Urinary bladder (tissue), 4 donors: ENCODE measurements around the gene CISH. TPM values are rescaled to one million over a fixed set of nuclear protein-coding genes. Genes with fewer than 3 reads are reported as not detected.

ENCODE experiments used
- DNase-seq: peaks from one replicate; pipeline ENCODE4 v3.0.0-alpha.2; 2015; ENCODE audit errors: extremely low spot score
- H3K27ac ChIP-seq: one replicate; pipeline ENCODE4 v1.5.1; 2013; ENCODE audit warnings: low read depth, mild to moderate bottlenecking, moderate library complexity
- H3K36me3 ChIP-seq: one replicate; pipeline ENCODE4 v1.6.1; 2013; ENCODE audit warnings: mild to moderate bottlenecking, moderate library complexity; ENCODE audit not compliant: insufficient read depth
- H3K4me1 ChIP-seq: one replicate; pipeline ENCODE4 v1.6.1; 2013; ENCODE audit warnings: mild to moderate bottlenecking, moderate library complexity; ENCODE audit not compliant: insufficient read depth
- H3K4me3 ChIP-seq: one replicate; pipeline ENCODE4 v1.5.1; 2013; ENCODE audit warnings: low read depth, low read length
- WGBS: extraction: QIAGEN DNeasy Blood & Tissue Kit; methylation state at CpG from one replicate; pipeline ENCODE4 v1.1.7; 2013; 5-methylcytosine and 5-hydroxymethylcytosine counted together
- polyA plus RNA-seq: library from polyadenylated mRNA; stranded (reverse); fragments of 200-250 nt; gene quantifications from one replicate; pipeline ENCODE4 v1.2.3, GENCODE V29; 2013
- total RNA-seq: library from RNA; depleted of rRNA; stranded (reverse); fragments of >200 nt; gene quantifications from one replicate; pipeline ENCODE4 v1.2.3, GENCODE V29; 2014
- donor health status: healthy with polysubstance abuse.
- donor health status: healthy.

Gene CISH
- total and polyA plus RNA-seq, 2 donors: 5.0 to 7.9 TPM

- no peaks in the 10 kb centered on the region for H3K4me1 ChIP-seq
- 76% methylated on average over 14 of the region's 14 CpGs for WGBS
Observed at GRCh38 chr3:50604628-50605588, 6.7 kb downstream of the CISH start.

DNA sequence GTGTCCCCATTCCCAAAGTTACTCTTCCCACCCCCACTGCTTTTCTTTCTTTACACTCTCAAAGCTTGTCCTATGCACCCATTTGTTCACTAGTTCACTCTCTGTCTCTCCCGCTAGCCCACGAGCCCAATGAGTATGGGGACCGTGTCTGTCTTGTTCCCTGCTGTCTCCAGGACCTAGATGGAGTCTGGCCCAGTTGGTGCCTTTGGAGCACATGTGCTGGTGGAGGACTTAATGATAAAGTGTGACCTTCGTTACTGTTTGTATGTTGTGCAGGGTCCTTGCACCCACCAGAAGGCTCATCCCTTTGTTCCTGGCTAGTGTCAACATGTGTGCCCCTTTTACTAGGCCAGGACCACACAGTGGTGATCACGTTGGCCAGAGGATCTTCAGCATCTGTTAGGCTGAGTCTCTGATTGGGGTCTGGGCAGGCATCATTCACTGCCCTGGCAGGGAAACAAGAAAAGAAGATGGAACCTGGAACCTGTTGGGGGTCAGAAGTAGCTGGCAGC, 7.4 kb downstream of the CISH start:
- H3K4me1 ChIP-seq: no peaks in the 10 kb centered on the region
- H3K36me3 ChIP-seq: no peaks in the 10 kb centered on the region
- H3K4me3 ChIP-seq: no peak overlapping the region
- DNase-seq: no peak
- 81% methylated on average over 5 of the region's 5 CpGs for WGBS
- H3K27ac ChIP-seq: no peak overlapping the region

More at GRCh38 chr3:50604628-50605588, 6.7 kb downstream of the CISH start:
- Histone ChIP-seq H3K36me3 (no peaks in the 10 kb centered on the region), H3K4me3 (no peak overlapping the region), H3K27ac (peak overlapping the region; percentile 1)
- no peak for DNase-seq

DNA sequence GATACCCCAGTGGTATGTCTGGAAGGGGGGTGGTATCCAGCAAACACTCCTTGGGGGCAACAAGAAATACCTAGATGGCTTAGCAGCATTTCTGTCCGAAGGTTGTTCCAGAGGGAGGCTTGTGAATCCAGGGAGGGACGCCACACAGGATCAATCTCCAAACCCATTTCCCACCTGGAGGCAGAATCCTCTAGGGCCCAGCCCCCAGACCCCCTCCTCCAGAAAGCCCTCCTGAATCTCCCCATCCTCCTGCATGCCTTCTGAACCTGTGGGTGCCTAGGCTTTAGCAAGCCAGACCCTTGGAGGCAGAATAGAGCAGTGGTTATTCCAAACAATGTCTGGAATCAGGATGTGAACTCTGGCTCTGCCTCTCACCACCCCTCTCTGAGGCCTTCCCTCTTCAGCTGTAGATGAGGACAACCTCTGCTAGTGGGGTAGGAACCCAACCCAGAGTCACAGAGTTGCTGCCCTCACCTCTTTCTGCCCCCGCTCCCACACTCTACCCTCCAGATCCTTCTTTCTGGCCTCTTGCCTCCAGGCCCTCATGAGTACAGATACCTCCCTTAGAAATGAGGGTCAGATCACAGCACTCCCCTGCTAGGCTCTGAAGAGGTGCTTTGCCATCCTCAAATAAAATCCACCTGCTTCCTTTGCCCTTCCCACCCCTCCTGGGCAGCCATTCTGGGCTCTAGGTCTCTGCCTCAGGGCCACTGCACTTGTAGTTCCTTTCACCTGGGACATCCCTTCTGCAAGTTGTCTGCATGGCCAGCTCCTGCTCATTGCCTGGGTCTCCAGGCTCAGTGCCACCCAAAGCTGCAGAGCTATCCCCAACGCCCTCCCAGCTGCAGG, 8.1 kb downstream of the CISH start:
- H3K4me1 ChIP-seq: no peaks in the 10 kb centered on the region
- WGBS: 68% methylated on average over 4 of the region's 4 CpGs
- H3K27ac ChIP-seq: peak overlapping the region; percentile 95
- H3K36me3 ChIP-seq: no peaks in the 10 kb centered on the region
- DNase-seq: no peak
- no peak overlapping the region for H3K4me3 ChIP-seq

DNA sequence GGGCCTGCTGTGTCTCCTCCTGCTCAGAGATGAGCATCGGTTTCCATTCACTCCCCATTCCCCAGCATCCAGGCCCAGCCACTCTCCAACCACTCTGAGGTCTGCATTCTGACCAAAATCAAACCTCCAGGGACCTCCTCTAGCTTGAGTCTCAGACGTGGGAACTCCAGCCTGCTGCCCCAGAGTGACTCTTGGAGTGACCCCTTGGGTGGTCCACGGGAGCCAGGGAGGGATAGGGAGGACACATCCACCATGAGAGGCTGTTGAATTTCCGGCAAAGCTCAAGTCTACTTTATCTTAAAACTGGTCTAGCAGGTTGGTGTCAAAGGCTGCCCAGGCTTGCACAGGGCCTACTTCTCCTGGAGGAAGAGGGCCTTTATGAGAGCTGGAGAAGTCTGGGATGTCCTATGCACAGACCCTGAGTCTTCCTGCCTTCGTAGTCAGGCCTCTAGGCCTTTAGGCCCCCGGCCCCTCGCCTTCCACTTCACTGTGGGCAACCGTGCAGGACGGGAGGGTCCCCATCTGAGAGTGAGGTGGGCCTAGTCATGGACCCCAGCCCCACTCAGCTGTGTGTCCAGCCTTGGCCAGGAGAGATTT, 8.9 kb downstream of the CISH start:
- DNase-seq: no peak

DNA sequence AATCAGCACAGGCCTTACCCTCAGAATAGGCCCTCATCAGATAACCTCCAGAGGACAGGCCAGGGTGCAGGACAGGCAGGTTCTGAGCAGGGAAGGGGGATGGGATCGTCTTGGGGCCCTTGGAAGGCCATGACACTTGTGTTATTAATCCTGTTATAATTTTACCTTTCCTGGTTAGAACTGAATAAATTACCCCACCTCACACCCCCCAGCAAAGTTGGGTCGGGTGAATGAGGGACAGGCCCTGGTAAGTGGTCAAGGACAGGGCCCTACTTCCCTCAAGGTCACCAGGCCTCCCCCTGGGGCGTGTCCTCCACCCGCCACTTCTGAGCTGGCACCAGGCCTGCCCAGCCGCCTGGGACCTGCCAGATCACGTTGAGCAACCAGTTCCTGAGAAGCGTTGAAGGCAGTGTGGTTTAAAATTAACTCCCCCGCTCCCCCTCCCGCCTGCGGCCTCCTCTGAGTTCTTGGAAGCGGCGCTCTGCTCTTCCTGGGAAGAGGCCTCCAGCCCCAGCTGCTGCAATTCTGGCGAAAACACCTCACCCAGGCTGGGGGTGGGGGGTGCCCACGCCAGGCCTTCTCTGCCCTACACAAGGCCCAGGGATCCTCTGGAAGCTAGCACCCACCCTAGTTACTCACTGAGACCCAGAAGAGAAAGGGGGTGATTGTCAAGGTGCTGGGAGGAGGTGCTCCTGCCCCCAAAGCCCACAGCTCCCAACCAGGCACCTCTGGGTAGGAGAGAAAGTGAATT, 10.6 kb downstream of the CISH start:
- 2% methylated on average over 14 of the region's 14 CpGs for WGBS
- DNase-seq: peak; percentile 85
- Histone ChIP-seq H3K27ac (peak overlapping the region; percentile 95), H3K4me1 (no peaks in the 10 kb centered on the region), H3K4me3 (no peak overlapping the region), H3K36me3 (no peaks in the 10 kb centered on the region)

More for the DNA sequence above, 8.9 kb downstream of the CISH start:
- H3K4me1 ChIP-seq: no peaks in the 10 kb centered on the region
- no peaks in the 10 kb centered on the region for H3K36me3 ChIP-seq
- no peak overlapping the region for H3K4me3 ChIP-seq
- H3K27ac ChIP-seq: peak overlapping the region; percentile 95
- 70% methylated on average over 9 of the region's 9 CpGs for WGBS

DNA sequence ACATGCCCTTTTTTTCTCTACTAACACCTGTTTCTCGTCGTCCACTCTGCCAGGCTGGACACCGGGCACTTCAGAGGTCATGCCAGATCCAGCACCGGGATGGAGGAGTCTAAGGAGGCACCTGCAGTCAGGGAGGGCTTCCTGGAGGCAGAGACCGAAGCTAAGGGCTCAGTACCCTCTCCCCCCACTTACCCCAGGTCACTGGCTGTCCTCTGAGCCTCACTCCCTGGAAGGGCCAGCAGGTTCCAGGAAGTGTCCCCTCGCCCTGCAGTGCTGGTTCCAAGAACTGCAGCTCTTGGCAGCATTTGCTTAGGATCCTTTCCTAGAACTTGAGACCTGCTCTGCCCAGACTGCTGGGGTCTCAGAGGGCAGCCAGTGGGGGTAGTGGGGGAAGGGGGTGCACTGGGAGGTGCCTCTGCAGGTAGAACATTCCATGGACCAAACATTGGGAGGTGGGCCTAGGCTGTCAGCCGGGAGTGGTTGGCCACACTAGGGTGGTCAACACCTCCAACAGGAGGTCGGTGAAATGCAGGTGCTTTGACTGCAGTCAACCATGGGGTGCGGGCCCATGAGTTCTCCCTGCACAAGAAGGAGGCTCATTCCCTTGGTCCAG, 11.3 kb downstream of the CISH start:
- WGBS: 77% methylated on average over 9 of the region's 9 CpGs
- no peaks in the 10 kb centered on the region for H3K4me1 ChIP-seq
- H3K36me3 ChIP-seq: no peaks in the 10 kb centered on the region
- peak overlapping the region; percentile 77 for H3K27ac ChIP-seq
- H3K4me3 ChIP-seq: no peak overlapping the region
- no peak for DNase-seq

- no peak for DNase-seq
- Histone ChIP-seq H3K4me3 (no peak overlapping the region), H3K4me1 (no peaks in the 10 kb centered on the region), H3K36me3 (no peaks in the 10 kb centered on the region), H3K27ac (no peak overlapping the region)
- 79% methylated on average over 1 of the region's 1 CpG for WGBS
Observed at GRCh38 chr3:50599716-50600118, 11.9 kb downstream of the CISH start.

- no peak for DNase-seq
- Histone ChIP-seq H3K36me3 (no peaks in the 10 kb centered on the region), H3K4me1 (no peaks in the 10 kb centered on the region), H3K27ac (no peak overlapping the region), H3K4me3 (no peak overlapping the region)
- WGBS: 94% methylated on average over 6 of the region's 6 CpGs
Observed at GRCh38 chr3:50599115-50599715, 12.4 kb downstream of the CISH start.

- no peak for DNase-seq
- 37% methylated on average over 2 of the region's 2 CpGs for WGBS
- H3K4me1 ChIP-seq: no peaks in the 10 kb centered on the region
Observed at GRCh38 chr3:50594253-50594785, 17.3 kb downstream of the CISH start.

GRCh38 chr3:50592568-50592967, 19.0 kb downstream of the CISH start:
- Histone ChIP-seq H3K36me3 (no peaks in the 10 kb centered on the region), H3K4me1 (no peaks in the 10 kb centered on the region), H3K27ac (no peak overlapping the region), H3K4me3 (no peak overlapping the region)
- DNase-seq: no peak
- 46% methylated on average over 5 of the region's 5 CpGs for WGBS

More at GRCh38 chr3:50594253-50594785, 17.3 kb downstream of the CISH start:
- no peak overlapping the region for H3K4me3 ChIP-seq
- no peak overlapping the region for H3K27ac ChIP-seq
- no peaks in the 10 kb centered on the region for H3K36me3 ChIP-seq

DNA sequence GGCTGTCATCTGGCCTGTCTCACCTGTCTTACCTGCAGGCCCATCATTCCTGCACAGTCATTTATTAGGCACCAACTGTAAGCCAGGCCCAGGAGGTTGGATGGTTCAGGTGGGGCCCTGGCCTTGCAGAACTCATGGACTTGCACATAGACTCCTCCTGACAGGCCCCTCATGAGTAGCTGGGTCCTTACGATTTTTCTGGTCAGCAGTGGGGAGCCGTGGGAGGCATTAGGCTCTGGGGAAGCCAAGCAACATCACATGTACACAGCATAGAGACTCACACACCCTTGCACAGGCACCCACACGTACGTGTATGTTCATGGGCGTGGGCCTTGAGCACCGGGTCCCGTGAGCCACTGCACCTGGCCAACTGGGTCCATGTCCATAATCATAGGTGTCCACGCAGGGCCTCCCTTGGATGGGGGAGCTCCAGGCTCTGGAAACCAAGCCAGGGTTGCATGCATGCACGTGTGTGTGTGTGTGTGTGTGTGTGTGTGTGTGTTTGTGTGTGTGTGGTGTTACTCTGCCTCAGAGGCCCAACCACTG, 20.3 kb downstream of the CISH start:
- WGBS: 61% methylated on average over 9 of the region's 9 CpGs
- no peak overlapping the region for H3K27ac ChIP-seq
- DNase-seq: no peak
- no peaks in the 10 kb centered on the region for H3K36me3 ChIP-seq
- H3K4me3 ChIP-seq: no peak overlapping the region
- no peaks in the 10 kb centered on the region for H3K4me1 ChIP-seq
